HG02973 (cell line): ENCODE data around the gene GSTM4.
"Not testable (repeated sequence)": the region's sequence is repeated elsewhere in the genome, so short reads cannot be mapped to it uniquely, and the experiment has no call there.

ENCODE experiments used
- ATAC-seq: cut with Tn5 transposase; IDR thresholded peaks from one replicate; pipeline ENCODE4 v1.9.1; 2021; ENCODE audit warnings: moderate library complexity; ENCODE audit not compliant: unreplicated experiment

Gene GSTM4

GRCh38 chr1:109697861-109698260, 42.0 kb downstream of the GSTM4 start:
- ATAC-seq, result not testable (repeated sequence)

GRCh38 chr1:109702940-109703339, 47.0 kb downstream of the GSTM4 start:
- not testable (repeated sequence) for ATAC-seq

GRCh38 chr1:109704173-109704572, 48.3 kb downstream of the GSTM4 start:
- no peak for ATAC-seq

GRCh38 chr1:109705411-109705810, 49.5 kb downstream of the GSTM4 start:
- no peak for ATAC-seq

GRCh38 chr1:109708949-109709348, 53.0 kb downstream of the GSTM4 start:
- ATAC-seq, result not testable (repeated sequence)

GRCh38 chr1:109709822-109710221, 53.9 kb downstream of the GSTM4 start:
- ATAC-seq, result not testable (repeated sequence)
